HuH-7 (cell line): ENCODE measurements around the gene SOX1.

Experiments
- DNase-seq: peaks from one replicate; pipeline ENCODE4 v3.0.0; 2011; ENCODE audit warnings: low spot score

SOX1 gene

GRCh38 chr13:112067116-112067741 is at the start of gene SOX1:
Gene SOX1 (plus strand): TSS chr13:112067149. CDS start chr13:112067659, 510 bp downstream.
- DNase-seq, result no peak

GRCh38 chr13:112024577-112024976 is 42.4 kb upstream of the SOX1 start:
- no peak for DNase-seq

GRCh38 chr13:112027250-112027649 is 39.7 kb upstream of the SOX1 start:
- DNase-seq, result no peak

GRCh38 chr13:112028481-112028880 is 38.5 kb upstream of the SOX1 start:
- no peak for DNase-seq

- DNase-seq, result no peak
Observed at GRCh38 chr13:112029143-112029542, 37.8 kb upstream of the SOX1 start.

- DNase-seq, result no peak
Observed at GRCh38 chr13:112032186-112032993, 34.6 kb upstream of the SOX1 start.

- no peak for DNase-seq
Observed at GRCh38 chr13:112034231-112034630, 32.7 kb upstream of the SOX1 start.

- DNase-seq, result no peak
Observed at GRCh38 chr13:112034846-112035245, 32.1 kb upstream of the SOX1 start.

- DNase-seq, result no peak
Observed at GRCh38 chr13:112042496-112042895, 24.5 kb upstream of the SOX1 start.

GRCh38 chr13:112052213-112052612 is 14.7 kb upstream of the SOX1 start:
- DNase-seq, result no peak

- no peak for DNase-seq
Observed at GRCh38 chr13:112053167-112053743, 13.7 kb upstream of the SOX1 start.

- no peak for DNase-seq
Observed at GRCh38 chr13:112053744-112054615, 13.0 kb upstream of the SOX1 start.

- no peak for DNase-seq
Observed at GRCh38 chr13:112054616-112055015, 12.3 kb upstream of the SOX1 start.

- no peak for DNase-seq
Observed at GRCh38 chr13:112055036-112055914, 11.7 kb upstream of the SOX1 start.

GRCh38 chr13:112055915-112056269 is 11.1 kb upstream of the SOX1 start:
- DNase-seq, result no peak

GRCh38 chr13:112056284-112056727 is 10.6 kb upstream of the SOX1 start:
- no peak for DNase-seq

GRCh38 chr13:112056739-112057438 is 10.1 kb upstream of the SOX1 start:
- DNase-seq, result no peak

- DNase-seq, result no peak
Observed at GRCh38 chr13:112057439-112057735, 9.6 kb upstream of the SOX1 start.

- no peak for DNase-seq
Observed at GRCh38 chr13:112057736-112058518, 9.0 kb upstream of the SOX1 start.

GRCh38 chr13:112058519-112058873 is 8.5 kb upstream of the SOX1 start:
- no peak for DNase-seq
